Hematopoietic multipotent progenitor cell treated with erythropoietin and hydrocortisone succinate and interleukin-3 and kit ligand, for 4 days (in vitro differentiated cells): ENCODE results near the gene SEPTIN6.

ENCODE experiments used
- DNase-seq: peaks from one replicate; pipeline ENCODE4 v3.0.0-alpha.2; 2015

SEPTIN6 gene

GRCh38 chrX:119647552-119648420 lies 45.2 kb downstream of the SEPTIN6 start:
- DNase-seq, result no peak

GRCh38 chrX:119647089-119647488 lies 45.9 kb downstream of the SEPTIN6 start:
- DNase-seq, result no peak

GRCh38 chrX:119646515-119646914 lies 46.5 kb downstream of the SEPTIN6 start:
- DNase-seq, result no peak

GRCh38 chrX:119643696-119644095 lies 49.3 kb downstream of the SEPTIN6 start:
- no peak for DNase-seq
